ENCODE measurements around the gene ARHGAP32. TPM values are rescaled to one million over a fixed set of nuclear protein-coding genes. Genes with fewer than 3 reads are reported as not detected.

ARHGAP32 gene
- polyA plus RNA-seq, 1 of the 3 experiments (the other 2 are of a cell fraction): 4.8 TPM

DNA sequence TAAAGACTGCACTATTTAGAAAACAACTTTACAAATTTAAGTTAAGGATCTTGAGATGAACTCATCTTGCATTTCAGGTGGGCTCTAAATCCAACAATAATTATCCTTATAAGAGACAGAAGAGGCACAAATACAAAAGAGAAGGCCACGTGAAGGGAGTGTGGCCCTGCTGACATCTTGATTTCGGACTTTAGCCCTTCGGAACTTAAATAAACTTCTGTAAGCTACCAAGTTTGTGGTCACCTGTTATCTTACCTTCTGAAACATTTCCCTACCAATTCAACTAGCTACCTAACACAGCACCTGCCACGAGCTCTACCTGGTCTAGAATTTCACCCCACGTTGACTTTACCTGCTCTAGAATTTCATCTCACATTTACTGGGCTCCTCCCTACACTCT, 42.9 kb upstream of the ARHGAP32 start:
- Histone ChIP-seq H3K9me3 (no peaks in the 10 kb centered on the region), H3K9ac (no peak overlapping the region), H3K27ac (ENCODE audit: low read depth in 2 of 2, low read length in 1 of 2) (no peak overlapping the region), H3F3A (replicated peaks; ENCODE audit: insufficient read depth) (no peaks in the 10 kb centered on the region), H3K4me2 (no peak overlapping the region), H2AFZ (ENCODE audit: low read depth) (no peak overlapping the region), H3K4me3 (ENCODE audit: low read depth in 2 of 2, low read length in 1 of 2) (no peak overlapping the region), H4K20me1 (ENCODE audit: insufficient read depth) (no peaks in the 10 kb centered on the region), H3K4me1 (ENCODE audit: control insufficient read depth in 1 of 2, insufficient read depth in 2 of 2, low read depth in 1 of 2, low read length in 1 of 2) (no peaks in the 10 kb centered on the region), H3K9me2 (no peaks in the 10 kb centered on the region), H3K36me3 (replicated peaks in 1 of 2; ENCODE audit: control insufficient read depth in 1 of 2, insufficient read depth in 2 of 2, low read length in 1 of 2) (peaks cover 0 to 11% of the 10 kb centered on the region in 2 experiments), H3K79me2 (ENCODE audit: insufficient read depth) (peaks cover 37% of the 10 kb centered on the region), H3K27me3 (ENCODE audit: insufficient read depth) (no peaks in the 10 kb centered on the region)
- no peak for DNase-seq
- CTCF ChIA-PET: interaction anchor here (1.3 kb wide), 1 partner anchor 11 kb away, joined by 3 read pairs; no protein-coding TSS in a partner anchor
- no peak for TF ChIP-seq NFIC (IDR thresholded peaks at IDR 0.05; ENCODE audit: borderline replicate concordance)
- TF ChIP-seq JUND (IDR thresholded peaks at IDR 0.05): no peak
- no peak for TF ChIP-seq ELF1 (IDR thresholded peaks at IDR 0.05)
- no peak for TF ChIP-seq FOXM1 (IDR thresholded peaks at IDR 0.05; ENCODE audit: low read depth)
- no peak for TF ChIP-seq TEAD4 (IDR thresholded peaks at IDR 0.05; ENCODE audit: borderline replicate concordance, insufficient read depth)
- no peak for TF ChIP-seq NRF1 (IDR thresholded peaks at IDR 0.05; ENCODE audit: low read depth, low read length)
- TF ChIP-seq, protein P1, sequence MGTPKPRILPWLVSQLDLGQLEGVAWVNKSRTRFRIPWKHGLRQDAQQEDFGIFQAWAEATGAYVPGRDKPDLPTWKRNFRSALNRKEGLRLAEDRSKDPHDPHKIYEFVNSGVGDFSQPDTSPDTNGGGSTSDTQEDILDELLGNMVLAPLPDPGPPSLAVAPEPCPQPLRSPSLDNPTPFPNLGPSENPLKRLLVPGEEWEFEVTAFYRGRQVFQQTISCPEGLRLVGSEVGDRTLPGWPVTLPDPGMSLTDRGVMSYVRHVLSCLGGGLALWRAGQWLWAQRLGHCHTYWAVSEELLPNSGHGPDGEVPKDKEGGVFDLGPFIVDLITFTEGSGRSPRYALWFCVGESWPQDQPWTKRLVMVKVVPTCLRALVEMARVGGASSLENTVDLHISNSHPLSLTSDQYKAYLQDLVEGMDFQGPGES (IDR thresholded peaks at IDR 0.05; ENCODE audit: low read depth, low read length): no peak
- no peak for TF ChIP-seq YY1 (IDR thresholded peaks at IDR 0.05; ENCODE audit: low read depth)
- TF ChIP-seq, protein P2, sequence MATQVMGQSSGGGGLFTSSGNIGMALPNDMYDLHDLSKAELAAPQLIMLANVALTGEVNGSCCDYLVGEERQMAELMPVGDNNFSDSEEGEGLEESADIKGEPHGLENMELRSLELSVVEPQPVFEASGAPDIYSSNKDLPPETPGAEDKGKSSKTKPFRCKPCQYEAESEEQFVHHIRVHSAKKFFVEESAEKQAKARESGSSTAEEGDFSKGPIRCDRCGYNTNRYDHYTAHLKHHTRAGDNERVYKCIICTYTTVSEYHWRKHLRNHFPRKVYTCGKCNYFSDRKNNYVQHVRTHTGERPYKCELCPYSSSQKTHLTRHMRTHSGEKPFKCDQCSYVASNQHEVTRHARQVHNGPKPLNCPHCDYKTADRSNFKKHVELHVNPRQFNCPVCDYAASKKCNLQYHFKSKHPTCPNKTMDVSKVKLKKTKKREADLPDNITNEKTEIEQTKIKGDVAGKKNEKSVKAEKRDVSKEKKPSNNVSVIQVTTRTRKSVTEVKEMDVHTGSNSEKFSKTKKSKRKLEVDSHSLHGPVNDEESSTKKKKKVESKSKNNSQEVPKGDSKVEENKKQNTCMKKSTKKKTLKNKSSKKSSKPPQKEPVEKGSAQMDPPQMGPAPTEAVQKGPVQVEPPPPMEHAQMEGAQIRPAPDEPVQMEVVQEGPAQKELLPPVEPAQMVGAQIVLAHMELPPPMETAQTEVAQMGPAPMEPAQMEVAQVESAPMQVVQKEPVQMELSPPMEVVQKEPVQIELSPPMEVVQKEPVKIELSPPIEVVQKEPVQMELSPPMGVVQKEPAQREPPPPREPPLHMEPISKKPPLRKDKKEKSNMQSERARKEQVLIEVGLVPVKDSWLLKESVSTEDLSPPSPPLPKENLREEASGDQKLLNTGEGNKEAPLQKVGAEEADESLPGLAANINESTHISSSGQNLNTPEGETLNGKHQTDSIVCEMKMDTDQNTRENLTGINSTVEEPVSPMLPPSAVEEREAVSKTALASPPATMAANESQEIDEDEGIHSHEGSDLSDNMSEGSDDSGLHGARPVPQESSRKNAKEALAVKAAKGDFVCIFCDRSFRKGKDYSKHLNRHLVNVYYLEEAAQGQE (IDR thresholded peaks at IDR 0.05; ENCODE audit: low read depth, low read length): no peak
- no peak for TF ChIP-seq POLR2AphosphoS5 (IDR thresholded peaks at IDR 0.05; ENCODE audit: low read depth, low read length)
- TF ChIP-seq FOSL2 (IDR thresholded peaks at IDR 0.05; ENCODE audit: borderline replicate concordance, low read depth): no peak
- no peak for TF ChIP-seq FOXJ3 (CRISPR knock-in tag; IDR thresholded peaks at IDR 0.05)
- TF ChIP-seq, protein P3, sequence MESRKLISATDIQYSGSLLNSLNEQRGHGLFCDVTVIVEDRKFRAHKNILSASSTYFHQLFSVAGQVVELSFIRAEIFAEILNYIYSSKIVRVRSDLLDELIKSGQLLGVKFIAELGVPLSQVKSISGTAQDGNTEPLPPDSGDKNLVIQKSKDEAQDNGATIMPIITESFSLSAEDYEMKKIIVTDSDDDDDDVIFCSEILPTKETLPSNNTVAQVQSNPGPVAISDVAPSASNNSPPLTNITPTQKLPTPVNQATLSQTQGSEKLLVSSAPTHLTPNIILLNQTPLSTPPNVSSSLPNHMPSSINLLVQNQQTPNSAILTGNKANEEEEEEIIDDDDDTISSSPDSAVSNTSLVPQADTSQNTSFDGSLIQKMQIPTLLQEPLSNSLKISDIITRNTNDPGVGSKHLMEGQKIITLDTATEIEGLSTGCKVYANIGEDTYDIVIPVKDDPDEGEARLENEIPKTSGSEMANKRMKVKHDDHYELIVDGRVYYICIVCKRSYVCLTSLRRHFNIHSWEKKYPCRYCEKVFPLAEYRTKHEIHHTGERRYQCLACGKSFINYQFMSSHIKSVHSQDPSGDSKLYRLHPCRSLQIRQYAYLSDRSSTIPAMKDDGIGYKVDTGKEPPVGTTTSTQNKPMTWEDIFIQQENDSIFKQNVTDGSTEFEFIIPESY (IDR thresholded peaks at IDR 0.05; ENCODE audit: borderline replicate concordance, low read depth): no peak
- no peak for TF ChIP-seq GATA2 (CRISPR knock-in tag; IDR thresholded peaks at IDR 0.05)
- TF ChIP-seq EZH2phosphoT487 (IDR thresholded peaks at IDR 0.05; ENCODE audit: borderline replicate concordance, low read depth): no peak
- 92% methylated on average over 5 of the region's 5 CpGs for WGBS (ENCODE audit: low lambda C conversion rate)
- POLR2A ChIA-PET: no interaction called here
